Pancreas (tissue), 10 donors: ENCODE measurements around the gene FAM161A. TPM values are rescaled to one million over a fixed set of nuclear protein-coding genes. Genes with fewer than 3 reads are reported as not detected.
"Not testable (repeated sequence)": the region's sequence is repeated elsewhere in the genome, so short reads cannot be mapped to it uniquely, and the experiment has no call there.

Source experiments
- ATAC-seq, 4 donors: fragments of 200-7000 bp; cut with Tn5 transposase; one replicate each; pipeline versions ENCODE4 v1.8.0 to v1.9.1; 2020; ENCODE audit warnings: mild to moderate bottlenecking in 4 of 4, moderate library complexity in 4 of 4
- DNase-seq, 6 donors: peaks; one replicate each; pipeline ENCODE4 v3.0.0-alpha.2; 2020
- FAIRE-seq: peaks from 2 replicates; lab custom pipeline; 2012; peaks lifted over from hg19 to GRCh38; lab: Jason Lieb, UNC
- H3K27ac ChIP-seq, 4 donors: fragments of 200-600 bp; sonication (generic); 1 replicate in 3 of 4; 2 replicates in 1 of 4; pipeline versions ENCODE4 v1.5.0 to v1.8.0; 2020
- H3K27me3 ChIP-seq, 4 donors: fragments of 200-600 bp; one replicate each; pipeline ENCODE4 v1.8.0; 2021
- H3K36me3 ChIP-seq, 3 donors: fragments of 200-600 bp; sonication (generic) in 1 of 3; one replicate each; pipeline versions ENCODE4 v1.5.0 to v1.8.0; 2020 to 2021
- H3K4me1 ChIP-seq, 3 donors: fragments of 200-600 bp; one replicate each; pipeline ENCODE4 v1.8.0; 2021
- H3K4me3 ChIP-seq, 4 donors: fragments of 200-600 bp; sonication (generic) in 2 of 4; one replicate each; pipeline versions ENCODE4 v1.5.0 to v1.8.0; 2020 to 2021
- H3K9me3 ChIP-seq, 4 donors: fragments of 200-600 bp; one replicate each; pipeline ENCODE4 v1.8.0; 2021
- CTCF ChIP-seq, 4 donors: fragments of 200-600 bp; sonication (generic) in 3 of 4; IDR thresholded peaks; one replicate each; pipeline versions ENCODE4 v1.5.0 to v1.8.0; 2021; ENCODE audit warnings: antibody characterized with exemption in 4 of 4
- WGBS, 2 donors: extraction: QIAGEN DNeasy Blood & Tissue Kit; methylation state at CpG; one replicate each; pipeline ENCODE4 v1.1.7; 2013; 5-methylcytosine and 5-hydroxymethylcytosine counted together
- intact Hi-C, 3 donors: fragments of 100-400 bp; cut with DNase I; formaldehyde crosslinking; loops; one replicate each; pipeline versions ENCODE4 v1.11.1 to v1.14.2; 2022
- polyA plus RNA-seq, 2 donors: library from polyadenylated mRNA; stranded (reverse); fragments of 200-250 nt; gene quantifications; one replicate each; pipeline ENCODE4 v1.2.3, GENCODE V29; 2013
- total RNA-seq, 6 donors: library from RNA; stranded (reverse); fragmentation: NEBNext Ultra II Directional in 4 of 6; extraction: Animal tissue kit (Norgen Biotek cat#: 25700) in 4 of 6; gene quantifications; one replicate each; pipeline versions ENCODE4 v1.2.1 to v1.2.4, GENCODE V29; 2021 to 2023
- donor health status: healthy with polysubstance abuse.
- donor health status: DM: no; HTN: no; CAD: no; lungs with moderate emphysema.
- donor health status: DM: no; HTN: no; CAD: no.
- donor health status: control.
- donor health status: control.
- donor health status: Bipolar disorder and iron deficiency.
- donor health status: DM: yes; HTN: yes; CAD: no.
- donor health status: DM: no; HTN: no; CAD: no.
- donor health status: DM: no; HTN: no; CAD: no.
- donor health status: DM: yes; HTN: yes; CAD: no.

FAM161A gene
- total and polyA plus RNA-seq, 8 donors = 1.3 to 5.0 (median 2.5) TPM

- Histone ChIP-seq H3K27ac (peak overlapping the region; percentile 96 to 99 (median 98)), H3K4me1 (peaks cover 5 to 14% (median 5%) of the 10 kb centered on the region in 3 donors), H3K36me3 (peaks cover 2 to 16% (median 13%) of the 10 kb centered on the region in 3 donors), H3K27me3 (no peaks in the 10 kb centered on the region), H3K4me3 (peak overlapping the region; percentile 64 to 94 (median 82)), H3K9me3 (no peaks in the 10 kb centered on the region)
- DNase-seq (no peak), ATAC-seq (peak in 3 of 4 donors; percentile 5 to 20 (median 5)), FAIRE-seq (no peak)
- WGBS, 2 donors = 0% methylated on average over 18 of the region's 18 CpGs
- no peak for TF ChIP-seq CTCF (IDR thresholded peaks at IDR 0.05)
- intact Hi-C loops = no loop called here
Observed at GRCh38 chr2:61887717-61888266, 33.9 kb upstream of the FAM161A start.

- Histone ChIP-seq H3K27me3 (no peaks in the 10 kb centered on the region), H3K4me3 (no peak overlapping the region), H3K4me1 (peaks cover 5 to 14% (median 5%) of the 10 kb centered on the region in 3 donors), H3K9me3 (no peaks in the 10 kb centered on the region), H3K36me3 (peaks cover 2 to 33% (median 20%) of the 10 kb centered on the region in 3 donors), H3K27ac (no peak overlapping the region)
- 86 to 92% methylated on average over 18 of the region's 18 CpGs for WGBS, 2 donors
- no peak for FAIRE-seq
- DNase-seq = no peak
- no peak for ATAC-seq
- TF ChIP-seq CTCF (IDR thresholded peaks at IDR 0.05) = no peak
- intact Hi-C loops = no loop called here
Observed at GRCh38 chr2:61885896-61886603, 32.2 kb upstream of the FAM161A start.

- no peak for TF ChIP-seq CTCF (IDR thresholded peaks at IDR 0.05)
- H3K4me1 ChIP-seq = peaks cover 5 to 14% (median 5%) of the 10 kb centered on the region in 3 donors
- no peaks in the 10 kb centered on the region for H3K27me3 ChIP-seq
- H3K27ac ChIP-seq = no peak overlapping the region
- intact Hi-C loops = no loop called here
- 81 to 87% methylated on average over 5 of the region's 5 CpGs for WGBS, 2 donors
- peaks cover 11 to 65% (median 44%) of the 10 kb centered on the region in 3 donors for H3K36me3 ChIP-seq
- no peak overlapping the region for H3K4me3 ChIP-seq
- ATAC-seq (no peak), DNase-seq (no peak), FAIRE-seq (no peak)
- H3K9me3 ChIP-seq = no peaks in the 10 kb centered on the region
Observed at GRCh38 chr2:61882850-61883249, 29.0 kb upstream of the FAM161A start.

- FAIRE-seq, DNase-seq, intact Hi-C loops, H3K27me3 ChIP-seq, H3K4me3 ChIP-seq, ATAC-seq, H3K27ac ChIP-seq, H3K4me1 ChIP-seq, H3K9me3 ChIP-seq: not testable (repeated sequence)
- WGBS, 2 donors = 90 to 100% methylated on average over 4 of the region's 4 CpGs
- peaks cover 13 to 87% (median 45%) of the 10 kb centered on the region in 3 donors for H3K36me3 ChIP-seq
Observed at GRCh38 chr2:61879351-61879750, 25.5 kb upstream of the FAM161A start.

GRCh38 chr2:61878761-61879160, 24.9 kb upstream of the FAM161A start:
- Histone ChIP-seq H3K4me3 (no peak overlapping the region), H3K4me1 (no peaks in the 10 kb centered on the region), H3K9me3 (no peaks in the 10 kb centered on the region), H3K27me3 (no peaks in the 10 kb centered on the region), H3K27ac (no peak overlapping the region), H3K36me3 (peaks cover 11 to 88% (median 42%) of the 10 kb centered on the region in 3 donors)
- FAIRE-seq (no peak), ATAC-seq (no peak), DNase-seq (no peak)
- TF ChIP-seq CTCF (IDR thresholded peaks at IDR 0.05) = no peak
- intact Hi-C loops = no loop called here
- 93 to 96% methylated on average over 3 of the region's 3 CpGs for WGBS, 2 donors
